ENCODE results near the gene SPC25. TPM values are rescaled to one million over a fixed set of nuclear protein-coding genes. Genes with fewer than 3 reads are reported as not detected.

Gene SPC25, protein sequence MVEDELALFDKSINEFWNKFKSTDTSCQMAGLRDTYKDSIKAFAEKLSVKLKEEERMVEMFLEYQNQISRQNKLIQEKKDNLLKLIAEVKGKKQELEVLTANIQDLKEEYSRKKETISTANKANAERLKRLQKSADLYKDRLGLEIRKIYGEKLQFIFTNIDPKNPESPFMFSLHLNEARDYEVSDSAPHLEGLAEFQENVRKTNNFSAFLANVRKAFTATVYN
- total RNA-seq (2022; extraction: Qiagen RNA extraction), result 16.6 to 19.7 TPM (median 18.6 TPM) in 5 replicates

DNA sequence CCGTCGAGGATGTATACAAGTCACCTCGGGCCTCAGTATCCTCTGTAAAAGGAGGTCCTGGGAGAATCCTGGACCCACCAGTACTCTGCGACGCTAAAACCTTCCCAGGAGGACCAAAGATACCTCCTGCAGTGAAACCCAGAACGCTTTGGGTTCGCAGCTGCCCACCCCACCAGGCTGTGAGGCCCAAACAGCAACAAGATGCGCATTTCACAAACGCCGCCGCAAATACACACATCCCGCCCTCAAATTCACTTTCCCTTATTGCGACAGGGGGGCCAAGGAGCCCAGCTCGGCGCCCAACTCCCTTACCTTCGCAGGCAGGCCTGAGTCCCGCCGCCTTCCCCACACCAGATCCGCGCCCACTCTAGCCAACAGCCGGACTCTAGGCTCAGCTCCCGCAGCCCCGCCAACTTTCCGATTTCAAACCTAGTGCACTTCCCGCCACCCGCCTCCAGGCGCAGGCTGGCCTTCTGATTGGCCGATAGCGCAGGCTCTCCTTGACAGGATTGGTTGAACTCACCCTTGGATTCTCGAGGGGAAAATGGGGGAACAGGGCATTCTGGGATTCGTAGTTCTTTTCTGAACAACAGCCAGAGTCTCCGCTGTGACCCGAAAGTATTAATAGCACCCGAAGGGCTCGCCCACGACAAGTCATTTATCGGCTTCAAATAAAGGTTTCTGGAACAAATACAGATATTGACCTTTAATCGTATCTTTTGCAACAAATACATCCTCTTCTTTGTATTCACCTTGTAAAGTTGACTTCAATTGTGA is at the start of gene SPC25:
Gene SPC25 (minus strand): TSS at position 425 of the 777 bp plus-strand sequence. CDS start 911 bp downstream, outside the sequence.

DNA sequence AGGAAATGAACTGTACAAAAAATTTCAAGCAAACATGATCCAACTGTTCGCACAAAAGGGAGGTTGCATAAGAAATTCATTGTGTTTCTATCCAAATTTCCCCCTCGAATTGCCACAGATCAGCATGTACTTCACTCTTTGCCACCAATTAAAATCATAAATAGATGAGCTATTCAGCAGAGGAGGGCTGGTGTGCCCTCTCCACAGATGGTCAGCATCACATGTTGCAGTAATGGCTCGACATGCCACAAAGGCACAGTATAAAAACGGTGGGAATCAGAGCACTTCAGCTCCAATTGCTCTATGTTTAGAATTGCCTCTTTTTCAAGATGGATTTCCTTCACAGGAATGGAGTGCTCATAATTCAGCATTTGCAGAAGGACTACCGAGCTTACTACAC is 10.8 kb upstream of the SPC25 start, which contains the start of gene G6PC2:
Gene G6PC2 (plus strand): TSS at position 289 of the 400 bp plus-strand sequence. CDS start 41 bp downstream, at position 330.

Other genes with a start within 250 kb of the SPC25 start
- gene NOSTRIN, start 87.8 kb downstream of the SPC25 start, total RNA-seq (2022; extraction: Qiagen RNA extraction), result 1.7 to 2.9 TPM (median 2.1 TPM) in 5 replicates
- not detected in 5 replicates for gene G6PC2, start 10.9 kb upstream of the SPC25 start, total RNA-seq (2022; extraction: Qiagen RNA extraction)
- 0.02 to 0.08 TPM (median 0.06 TPM) in 5 replicates for gene ABCB11, start 140.9 kb upstream of the SPC25 start, total RNA-seq (2022; extraction: Qiagen RNA extraction)
- 3.4 to 4.6 TPM (median 3.9 TPM) in 5 replicates for gene DHRS9, start 179.1 kb upstream of the SPC25 start, total RNA-seq (2022; extraction: Qiagen RNA extraction)